ENCODE results near the gene PCDH15.

PCDH15 gene

GRCh38 chr10:54710918-54711317, 90.1 kb downstream of the PCDH15 start:
- H3K4me3 ChIP-seq (ENCODE audit: low read length), result no peak overlapping the region
- TF ChIP-seq CTCF (conservative IDR thresholded peaks at IDR 0.05; ENCODE audit: low read depth, low read length), result no peak

GRCh38 chr10:54708591-54708990, 92.4 kb downstream of the PCDH15 start:
- DNase-seq (ENCODE audit: low read depth), result no peak
- TF ChIP-seq CTCF (conservative IDR thresholded peaks at IDR 0.05; ENCODE audit: low read depth, low read length), result no peak
- no peak overlapping the region for H3K4me3 ChIP-seq (ENCODE audit: low read length)

More at GRCh38 chr10:54710918-54711317, 90.1 kb downstream of the PCDH15 start:
- DNase-seq (ENCODE audit: low read depth), result no peak

- H3K4me3 ChIP-seq (ENCODE audit: low read length), result no peak overlapping the region
- peak; percentile 16 for DNase-seq (ENCODE audit: low read depth)
- no peak for TF ChIP-seq CTCF (conservative IDR thresholded peaks at IDR 0.05; ENCODE audit: low read depth, low read length)
Measured at GRCh38 chr10:54708021-54708420, 93.0 kb downstream of the PCDH15 start.

- TF ChIP-seq CTCF (conservative IDR thresholded peaks at IDR 0.05; ENCODE audit: low read depth, low read length), result no peak
- DNase-seq (ENCODE audit: low read depth), result no peak
Measured at GRCh38 chr10:54702583-54703485, 98.2 kb downstream of the PCDH15 start.

GRCh38 chr10:54691331-54691730, 109.7 kb downstream of the PCDH15 start:
- peak; percentile 25 for DNase-seq (ENCODE audit: low read depth)
- no peak overlapping the region for H3K4me3 ChIP-seq (ENCODE audit: low read length)
- no peak for TF ChIP-seq CTCF (conservative IDR thresholded peaks at IDR 0.05; ENCODE audit: low read depth, low read length)

More at GRCh38 chr10:54702583-54703485, 98.2 kb downstream of the PCDH15 start:
- H3K4me3 ChIP-seq (ENCODE audit: low read length), result no peak overlapping the region

- DNase-seq (ENCODE audit: low read depth), result peak; percentile 41
- no peak overlapping the region for H3K4me3 ChIP-seq (ENCODE audit: low read length)
- no peak for TF ChIP-seq CTCF (conservative IDR thresholded peaks at IDR 0.05; ENCODE audit: low read depth, low read length)
Measured at GRCh38 chr10:54682554-54682953, 118.5 kb downstream of the PCDH15 start.

GRCh38 chr10:54681136-54681535, 119.9 kb downstream of the PCDH15 start:
- no peak overlapping the region for H3K4me3 ChIP-seq (ENCODE audit: low read length)
- TF ChIP-seq CTCF (conservative IDR thresholded peaks at IDR 0.05; ENCODE audit: low read depth, low read length), result no peak
- no peak for DNase-seq (ENCODE audit: low read depth)
